ENCODE results near the gene DENND1B. TPM values are rescaled to one million over a fixed set of nuclear protein-coding genes. Genes with fewer than 3 reads are reported as not detected.

DENND1B gene
- 7.4 and 12.7 TPM in 2 replicates for total RNA-seq (2014; rRNA removed; shearing (Covaris generic); ENCODE audit: low replicate concordance)

- H3K27me3 ChIP-seq, result no peaks in the 10 kb centered on the region
- peaks cover 3% of the 10 kb centered on the region; the same call in 1 of the 2 replicates for H3K9me3 ChIP-seq
- peaks cover 14% of the 10 kb centered on the region for H3K36me3 ChIP-seq
- H3K4me3 ChIP-seq, result peak within 1 kb of the TSS; percentile 65
- peak; percentile 72 for DNase-seq
These were observed at the start of gene DENND1B for GRCh38 chr1:197775282-197776262. Gene DENND1B (minus strand): TSS chr1:197775480. CDS start chr1:197775155, 325 bp downstream.

- H3K27me3 ChIP-seq, result no peaks in the 10 kb centered on the region
- no peak overlapping the region for H3K4me3 ChIP-seq
- no peaks in the 10 kb centered on the region for H3K36me3 ChIP-seq
- no peak for DNase-seq
- peaks cover 3% of the 10 kb centered on the region; the same call in 1 of the 2 replicates for H3K9me3 ChIP-seq
These were observed 39.0 kb upstream of the DENND1B start for GRCh38 chr1:197814306-197814705.

GRCh38 chr1:197813741-197814140 lies 38.5 kb upstream of the DENND1B start:
- peaks cover 3% of the 10 kb centered on the region; the same call in 1 of the 2 replicates for H3K9me3 ChIP-seq
- H3K4me3 ChIP-seq, result no peak overlapping the region
- no peak for DNase-seq
- H3K36me3 ChIP-seq, result no peaks in the 10 kb centered on the region
- H3K27me3 ChIP-seq, result no peaks in the 10 kb centered on the region

GRCh38 chr1:197811769-197812168 lies 36.5 kb upstream of the DENND1B start:
- Histone ChIP-seq H3K27me3 (no peaks in the 10 kb centered on the region), H3K36me3 (no peaks in the 10 kb centered on the region), H3K9me3 (peaks cover 3% of the 10 kb centered on the region; the same call in 1 of the 2 replicates), H3K4me3 (no peak overlapping the region)
- DNase-seq, result no peak

GRCh38 chr1:197810812-197811211 lies 35.5 kb upstream of the DENND1B start:
- Histone ChIP-seq H3K4me3 (no peak overlapping the region), H3K27me3 (no peaks in the 10 kb centered on the region), H3K36me3 (no peaks in the 10 kb centered on the region), H3K9me3 (peaks cover 3% of the 10 kb centered on the region; the same call in 1 of the 2 replicates)
- no peak for DNase-seq

- Histone ChIP-seq H3K27me3 (no peaks in the 10 kb centered on the region), H3K36me3 (no peaks in the 10 kb centered on the region), H3K4me3 (no peak overlapping the region), H3K9me3 (peaks cover 3% of the 10 kb centered on the region; the same call in 1 of the 2 replicates)
- no peak for DNase-seq
These were observed 33.6 kb upstream of the DENND1B start for GRCh38 chr1:197808880-197809279.

GRCh38 chr1:197807739-197808453 lies 32.6 kb upstream of the DENND1B start:
- H3K4me3 ChIP-seq, result no peak overlapping the region
- DNase-seq, result peak; percentile 64
- H3K27me3 ChIP-seq, result no peaks in the 10 kb centered on the region
- no peaks in the 10 kb centered on the region for H3K36me3 ChIP-seq
- H3K9me3 ChIP-seq, result peaks cover under 1% of the 10 kb centered on the region; the same call in 1 of the 2 replicates

GRCh38 chr1:197807216-197807615 lies 31.9 kb upstream of the DENND1B start:
- H3K36me3 ChIP-seq, result no peaks in the 10 kb centered on the region

GRCh38 chr1:197806718-197807117 lies 31.4 kb upstream of the DENND1B start:
- Histone ChIP-seq H3K27me3 (no peaks in the 10 kb centered on the region), H3K36me3 (no peaks in the 10 kb centered on the region), H3K9me3 (peaks cover under 1% of the 10 kb centered on the region), H3K4me3 (no peak overlapping the region)
- no peak for DNase-seq

More at GRCh38 chr1:197807216-197807615, 31.9 kb upstream of the DENND1B start:
- Histone ChIP-seq H3K27me3 (no peaks in the 10 kb centered on the region), H3K4me3 (no peak overlapping the region), H3K9me3 (no peaks in the 10 kb centered on the region)
- no peak for DNase-seq

- no peaks in the 10 kb centered on the region for H3K27me3 ChIP-seq
- DNase-seq, result no peak
- peaks cover 40% of the 10 kb centered on the region for H3K9me3 ChIP-seq
- no peaks in the 10 kb centered on the region for H3K36me3 ChIP-seq
- H3K4me3 ChIP-seq, result no peak overlapping the region
These were observed 26.4 kb upstream of the DENND1B start for GRCh38 chr1:197801684-197802083.

GRCh38 chr1:197801111-197801482 lies 25.8 kb upstream of the DENND1B start:
- Histone ChIP-seq H3K9me3 (peaks cover 45% of the 10 kb centered on the region), H3K4me3 (no peak overlapping the region), H3K27me3 (no peaks in the 10 kb centered on the region), H3K36me3 (no peaks in the 10 kb centered on the region)
- no peak for DNase-seq

- H3K27me3 ChIP-seq, result no peaks in the 10 kb centered on the region
- no peaks in the 10 kb centered on the region for H3K36me3 ChIP-seq
- no peak for DNase-seq
- H3K9me3 ChIP-seq, result peaks cover 47% of the 10 kb centered on the region
- H3K4me3 ChIP-seq, result no peak overlapping the region
These were observed 25.3 kb upstream of the DENND1B start for GRCh38 chr1:197800379-197801110.

- no peak overlapping the region for H3K4me3 ChIP-seq
- H3K36me3 ChIP-seq, result no peaks in the 10 kb centered on the region
- peak; percentile 39 for DNase-seq
- peaks cover 47% of the 10 kb centered on the region for H3K9me3 ChIP-seq
- no peaks in the 10 kb centered on the region for H3K27me3 ChIP-seq
These were observed 24.0 kb upstream of the DENND1B start for GRCh38 chr1:197799271-197799670.

GRCh38 chr1:197798492-197798891 lies 23.2 kb upstream of the DENND1B start:
- no peak for DNase-seq
- no peak overlapping the region for H3K4me3 ChIP-seq
- peaks cover 47% of the 10 kb centered on the region for H3K9me3 ChIP-seq
- H3K36me3 ChIP-seq, result no peaks in the 10 kb centered on the region
- no peaks in the 10 kb centered on the region for H3K27me3 ChIP-seq

GRCh38 chr1:197797010-197797409 lies 21.7 kb upstream of the DENND1B start:
- Histone ChIP-seq H3K36me3 (no peaks in the 10 kb centered on the region), H3K4me3 (no peak overlapping the region), H3K27me3 (no peaks in the 10 kb centered on the region), H3K9me3 (peaks cover 47% of the 10 kb centered on the region)
- no peak for DNase-seq
